ENCODE results near the gene FOXO3.

DNA sequence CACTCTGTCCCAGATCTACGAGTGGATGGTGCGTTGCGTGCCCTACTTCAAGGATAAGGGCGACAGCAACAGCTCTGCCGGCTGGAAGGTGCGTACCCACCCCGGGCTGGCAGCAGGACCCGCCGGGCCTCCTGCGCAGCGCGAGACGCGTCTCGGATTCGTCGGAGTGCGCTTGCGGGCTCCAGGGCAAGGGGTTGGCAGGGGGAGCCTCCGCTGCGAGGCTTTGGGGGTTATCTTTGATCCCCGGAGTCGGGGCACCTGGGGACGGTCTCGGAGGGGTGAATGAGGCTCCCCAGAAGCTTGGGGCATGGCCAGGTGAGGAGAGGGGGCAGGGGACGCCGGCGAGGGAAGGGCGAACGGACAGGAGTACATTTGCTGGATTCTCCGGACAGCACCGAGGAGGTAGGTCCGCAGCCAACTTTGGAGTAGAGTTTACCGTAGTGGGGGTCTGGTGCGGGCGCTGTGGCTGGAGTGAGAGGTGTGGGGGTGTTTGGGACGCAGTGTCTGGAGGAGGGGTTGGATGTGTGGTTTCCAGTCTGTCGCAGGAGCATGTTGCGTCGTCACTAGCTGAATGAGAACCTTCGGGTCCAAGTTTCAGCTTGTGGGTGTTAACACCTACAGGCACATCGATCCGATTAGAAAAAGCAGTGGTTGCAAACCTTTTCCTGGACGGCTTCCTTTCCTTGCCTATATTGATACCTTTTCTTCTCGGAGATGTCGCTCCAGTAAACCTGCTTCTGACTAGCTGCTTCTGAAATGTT lies 1.2 kb downstream of the FOXO3 start:
- TF ChIP-seq, protein P1, sequence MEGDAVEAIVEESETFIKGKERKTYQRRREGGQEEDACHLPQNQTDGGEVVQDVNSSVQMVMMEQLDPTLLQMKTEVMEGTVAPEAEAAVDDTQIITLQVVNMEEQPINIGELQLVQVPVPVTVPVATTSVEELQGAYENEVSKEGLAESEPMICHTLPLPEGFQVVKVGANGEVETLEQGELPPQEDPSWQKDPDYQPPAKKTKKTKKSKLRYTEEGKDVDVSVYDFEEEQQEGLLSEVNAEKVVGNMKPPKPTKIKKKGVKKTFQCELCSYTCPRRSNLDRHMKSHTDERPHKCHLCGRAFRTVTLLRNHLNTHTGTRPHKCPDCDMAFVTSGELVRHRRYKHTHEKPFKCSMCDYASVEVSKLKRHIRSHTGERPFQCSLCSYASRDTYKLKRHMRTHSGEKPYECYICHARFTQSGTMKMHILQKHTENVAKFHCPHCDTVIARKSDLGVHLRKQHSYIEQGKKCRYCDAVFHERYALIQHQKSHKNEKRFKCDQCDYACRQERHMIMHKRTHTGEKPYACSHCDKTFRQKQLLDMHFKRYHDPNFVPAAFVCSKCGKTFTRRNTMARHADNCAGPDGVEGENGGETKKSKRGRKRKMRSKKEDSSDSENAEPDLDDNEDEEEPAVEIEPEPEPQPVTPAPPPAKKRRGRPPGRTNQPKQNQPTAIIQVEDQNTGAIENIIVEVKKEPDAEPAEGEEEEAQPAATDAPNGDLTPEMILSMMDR (optimal IDR thresholded peaks at IDR 0.05 in 1 of 3, IDR thresholded peaks at IDR 0.05 in 1 of 3, conservative IDR thresholded peaks at IDR 0.05 in 1 of 3; ENCODE audit: extremely low read depth in 1 of 3, insufficient read depth in 2 of 3, low read length in 3 of 3) = no peak
- no peak for TF ChIP-seq EZH2 (IDR thresholded peaks at IDR 0.05; ENCODE audit: low read length)
